ENCODE measurements around the gene CCDC175.
A peak's percentile ranks its signal among the peaks of the same experiment; 100 is the strongest.

Gene CCDC175

GRCh38 chr14:59534361-59534987, 42.1 kb downstream of the CCDC175 start:
- no peaks in the 10 kb centered on the region for H4K20me1 ChIP-seq (ENCODE audit: insufficient read depth, low read length)
- ATAC-seq (ENCODE audit: insufficient read depth, low read depth) (no peak), DNase-seq (no peak)
- no peaks in the 10 kb centered on the region for H3K79me2 ChIP-seq (ENCODE audit: insufficient read depth, low read length)
- no peak for TF ChIP-seq EZH2 (IDR thresholded peaks at IDR 0.05; ENCODE audit: borderline replicate concordance, low read depth, low read length, severe bottlenecking)
- TF ChIP-seq CTCF (IDR thresholded peaks at IDR 0.05; ENCODE audit: borderline replicate concordance, extremely low read depth, low read length, poor library complexity, severe bottlenecking): no peak
- H3K36me3 ChIP-seq (ENCODE audit: insufficient read depth, low read length): no peaks in the 10 kb centered on the region
- no peak overlapping the region for H3K4me3 ChIP-seq (ENCODE audit: low read depth in 1 of 2, low read length in 2 of 2)
- H3K4me2 ChIP-seq (ENCODE audit: insufficient read depth, low read length): no peak overlapping the region
- H3K27ac ChIP-seq (ENCODE audit: low read length): no peak overlapping the region
- no peak overlapping the region for H3K9ac ChIP-seq (ENCODE audit: low read depth, low read length)
- 0 out of 2 replicates have a peak overlapping the region, but pooled peaks have one; percentile 17 for H2AFZ ChIP-seq (ENCODE audit: low read depth, low read length)
- H3K9me3 ChIP-seq (ENCODE audit: insufficient read depth, low read length, severe bottlenecking): no peaks in the 10 kb centered on the region
- H3K27me3 ChIP-seq (ENCODE audit: insufficient read depth, low read length, poor library complexity): peaks cover 2% of the 10 kb centered on the region
- H3K4me1 ChIP-seq (ENCODE audit: insufficient read depth, low read length): no peaks in the 10 kb centered on the region

DNA sequence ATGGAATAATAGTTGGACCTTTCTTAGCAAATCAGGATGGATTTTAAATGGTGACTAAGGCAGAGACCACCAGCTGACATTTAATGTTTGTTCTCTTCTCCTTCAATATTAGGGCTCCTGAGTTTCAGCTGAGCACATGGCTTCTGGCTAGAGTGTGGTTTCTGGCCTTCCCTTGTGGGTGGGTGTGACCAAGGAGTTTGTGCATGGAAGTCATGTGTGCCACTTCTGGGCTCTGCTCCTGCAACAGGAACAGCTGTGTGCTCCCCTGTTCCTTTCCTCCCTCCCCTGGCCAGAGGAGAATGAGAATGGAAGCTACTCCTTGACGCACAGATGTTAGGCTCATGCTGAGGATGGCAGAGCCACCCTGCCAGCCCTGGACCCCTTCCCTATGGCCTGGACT, 44.2 kb downstream of the CCDC175 start:
- Histone ChIP-seq H3K4me1 (ENCODE audit: insufficient read depth, low read length) (no peaks in the 10 kb centered on the region), H3K9me3 (ENCODE audit: insufficient read depth, low read length, severe bottlenecking) (peaks cover 6% of the 10 kb centered on the region), H3K4me2 (ENCODE audit: insufficient read depth, low read length) (no peak overlapping the region), H3K9ac (ENCODE audit: low read depth, low read length) (no peak overlapping the region), H2AFZ (ENCODE audit: low read depth, low read length) (no peak overlapping the region), H4K20me1 (ENCODE audit: insufficient read depth, low read length) (no peaks in the 10 kb centered on the region), H3K27ac (ENCODE audit: low read length) (no peak overlapping the region), H3K4me3 (ENCODE audit: low read depth in 1 of 2, low read length in 2 of 2) (no peak overlapping the region), H3K27me3 (ENCODE audit: insufficient read depth, low read length, poor library complexity) (no peaks in the 10 kb centered on the region), H3K79me2 (ENCODE audit: insufficient read depth, low read length) (no peaks in the 10 kb centered on the region), H3K36me3 (ENCODE audit: insufficient read depth, low read length) (no peaks in the 10 kb centered on the region)
- TF ChIP-seq CTCF (IDR thresholded peaks at IDR 0.05; ENCODE audit: borderline replicate concordance, extremely low read depth, low read length, poor library complexity, severe bottlenecking) (no peak), EZH2 (IDR thresholded peaks at IDR 0.05; ENCODE audit: borderline replicate concordance, low read depth, low read length, severe bottlenecking) (no peak)
- ATAC-seq (ENCODE audit: insufficient read depth, low read depth): no peak
- no peak for DNase-seq

- Histone ChIP-seq H2AFZ (ENCODE audit: low read depth, low read length) (no peak overlapping the region), H3K9ac (ENCODE audit: low read depth, low read length) (no peak overlapping the region), H3K4me2 (ENCODE audit: insufficient read depth, low read length) (no peak overlapping the region), H3K27me3 (ENCODE audit: insufficient read depth, low read length, poor library complexity) (no peaks in the 10 kb centered on the region), H3K9me3 (ENCODE audit: insufficient read depth, low read length, severe bottlenecking) (peaks cover 6% of the 10 kb centered on the region), H4K20me1 (ENCODE audit: insufficient read depth, low read length) (no peaks in the 10 kb centered on the region), H3K4me3 (ENCODE audit: low read depth in 1 of 2, low read length in 2 of 2) (no peak overlapping the region), H3K79me2 (ENCODE audit: insufficient read depth, low read length) (no peaks in the 10 kb centered on the region), H3K27ac (ENCODE audit: low read length) (no peak overlapping the region), H3K4me1 (ENCODE audit: insufficient read depth, low read length) (no peaks in the 10 kb centered on the region), H3K36me3 (ENCODE audit: insufficient read depth, low read length) (no peaks in the 10 kb centered on the region)
- no peak for ATAC-seq (ENCODE audit: insufficient read depth, low read depth)
- TF ChIP-seq EZH2 (IDR thresholded peaks at IDR 0.05; ENCODE audit: borderline replicate concordance, low read depth, low read length, severe bottlenecking): no peak
- no peak for TF ChIP-seq CTCF (IDR thresholded peaks at IDR 0.05; ENCODE audit: borderline replicate concordance, extremely low read depth, low read length, poor library complexity, severe bottlenecking)
- no peak for DNase-seq
Measured at GRCh38 chr14:59530349-59530748, 46.3 kb downstream of the CCDC175 start.
